Ovary (tissue), 9 donors: ENCODE measurements around the gene GIMAP8. TPM values are rescaled to one million over a fixed set of nuclear protein-coding genes. Genes with fewer than 3 reads are reported as not detected.
"Not testable (repeated sequence)": the region's sequence is repeated elsewhere in the genome, so short reads cannot be mapped to it uniquely, and the experiment has no call there.

Experiments
- DNase-seq, 5 donors: peaks; one replicate each; pipeline ENCODE4 v3.0.0-alpha.2; 2019 to 2020
- H3K27ac ChIP-seq, 2 donors: fragments of 200-600 bp; one replicate each; pipeline versions ENCODE4 v1.5.1 to v1.8.0; 2019 to 2022
- H3K27me3 ChIP-seq: fragments of 200-600 bp; one replicate; pipeline ENCODE4 v1.8.0; 2022
- H3K36me3 ChIP-seq: fragments of 200-600 bp; sonication (generic); one replicate; pipeline ENCODE4 v1.5.1; 2019
- H3K4me1 ChIP-seq: one replicate; pipeline ENCODE4 v1.8.1; 2013; ENCODE audit warnings: mild to moderate bottlenecking, moderate library complexity; ENCODE audit not compliant: insufficient read depth
- H3K4me3 ChIP-seq: fragments of 200-600 bp; sonication (generic); one replicate; pipeline ENCODE4 v1.5.1; 2017
- H3K9me3 ChIP-seq, 2 donors: fragments of 200-600 bp in 1 of 2; sonication (generic) in 1 of 2; one replicate each; pipeline versions ENCODE4 v1.5.1 to v1.8.1; 2013 to 2019; ENCODE audit warnings: mild to moderate bottlenecking in 1 of 2, moderate library complexity in 1 of 2
- EP300 ChIP-seq: sonication (generic); formaldehyde crosslinking; IDR thresholded peaks from one replicate; pipeline ENCODE4 v1.6.1; 2017; ENCODE audit warnings: antibody characterized with exemption
- POLR2A ChIP-seq: fragments of 450-650 bp; IDR thresholded peaks from one replicate; pipeline ENCODE4 v1.6.1; 2017; ENCODE audit warnings: antibody characterized with exemption, mild to moderate bottlenecking, moderate library complexity
- WGBS, 3 donors: extraction: QIAGEN DNeasy Blood & Tissue Kit in 1 of 3; methylation state at CpG; one replicate each; pipeline versions ENCODE4 v1.1.5 to v1.1.7; 2013 to 2017; 5-methylcytosine and 5-hydroxymethylcytosine counted together
- intact Hi-C, 4 donors: fragments of 100-400 bp; cut with DNase I; formaldehyde crosslinking; loops; one replicate each; pipeline versions ENCODE4 v1.11.0 to v1.15.1; 2022 to 2023
- polyA plus RNA-seq, 2 donors: library from polyadenylated mRNA; stranded (reverse); fragments of 200-250 nt in 1 of 2; fragments of 350-450 nt in 1 of 2; fragmentation: Illumina TruSeq in 1 of 2; extraction: RNeasy Lipid Tissue Mini Kit (QIAGEN cat#74804) in 1 of 2; gene quantifications; one replicate each; pipeline ENCODE4 v1.2.3, GENCODE V29; 2013 to 2014
- total RNA-seq, 7 donors: library from RNA; depleted of rRNA in 2 of 7; stranded (reverse); fragments of >200 nt in 2 of 7; fragmentation: NEBNext Ultra II Directional in 3 of 7; extraction: Animal tissue kit (Norgen Biotek cat#: 25700) in 3 of 7; gene quantifications; one replicate each; pipeline versions ENCODE4 v1.1.0 to v1.2.4, GENCODE V29; 2016 to 2023
- TF ChIP-seq, protein P1 (sequence below), 3 donors: fragments of 450-650 bp in 2 of 3; fragments of 200-600 bp in 1 of 3; IDR thresholded peaks; one replicate each; pipeline versions ENCODE4 v1.5.1 to v1.8.0; 2016 to 2022; ENCODE audit warnings: antibody characterized with exemption in 3 of 3, mild to moderate bottlenecking in 1 of 3
- donor health status: DM: no; HTN: no; CAD: no; lungs with moderate emphysema.
- donor health status: DM: no; HTN: no; CAD: no.
- donor health status: Bipolar disorder and iron deficiency.
- donor health status: DM: yes; HTN: yes; CAD: no.
- donor health status: DM: no; HTN: no; CAD: no.
- donor health status: DM: yes; HTN: yes; CAD: no.

Gene GIMAP8
- total and polyA plus RNA-seq, 9 donors, result 2.1 to 22.8 (median 6.9) TPM

DNA sequence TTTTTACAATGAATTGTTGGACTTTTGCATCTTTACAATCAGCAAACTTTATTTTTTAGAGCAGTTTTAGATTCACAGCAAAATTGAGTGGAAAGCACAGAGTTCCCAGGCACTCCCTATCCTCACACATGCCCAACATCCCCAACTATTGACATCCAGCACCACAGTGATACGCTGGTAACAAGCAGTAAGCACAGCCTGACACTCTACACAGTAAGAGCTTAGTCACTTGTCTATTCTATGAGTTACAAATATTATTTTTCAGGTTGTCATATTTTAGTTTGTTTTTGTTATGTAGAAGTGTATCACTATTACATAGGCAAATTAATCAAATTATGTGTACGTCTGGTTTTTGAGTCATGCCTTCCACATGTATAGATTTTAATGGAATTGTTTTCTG lies 37.2 kb downstream of the GIMAP8 start:
- 60 to 85% (median 81%) methylated on average over 2 of the region's 2 CpGs for WGBS, 3 donors
- no peaks in the 10 kb centered on the region for H3K27me3 ChIP-seq
- H3K4me3 ChIP-seq, result no peak overlapping the region
- no peaks in the 10 kb centered on the region for H3K36me3 ChIP-seq
- DNase-seq, result no peak
- TF ChIP-seq, protein P1, sequence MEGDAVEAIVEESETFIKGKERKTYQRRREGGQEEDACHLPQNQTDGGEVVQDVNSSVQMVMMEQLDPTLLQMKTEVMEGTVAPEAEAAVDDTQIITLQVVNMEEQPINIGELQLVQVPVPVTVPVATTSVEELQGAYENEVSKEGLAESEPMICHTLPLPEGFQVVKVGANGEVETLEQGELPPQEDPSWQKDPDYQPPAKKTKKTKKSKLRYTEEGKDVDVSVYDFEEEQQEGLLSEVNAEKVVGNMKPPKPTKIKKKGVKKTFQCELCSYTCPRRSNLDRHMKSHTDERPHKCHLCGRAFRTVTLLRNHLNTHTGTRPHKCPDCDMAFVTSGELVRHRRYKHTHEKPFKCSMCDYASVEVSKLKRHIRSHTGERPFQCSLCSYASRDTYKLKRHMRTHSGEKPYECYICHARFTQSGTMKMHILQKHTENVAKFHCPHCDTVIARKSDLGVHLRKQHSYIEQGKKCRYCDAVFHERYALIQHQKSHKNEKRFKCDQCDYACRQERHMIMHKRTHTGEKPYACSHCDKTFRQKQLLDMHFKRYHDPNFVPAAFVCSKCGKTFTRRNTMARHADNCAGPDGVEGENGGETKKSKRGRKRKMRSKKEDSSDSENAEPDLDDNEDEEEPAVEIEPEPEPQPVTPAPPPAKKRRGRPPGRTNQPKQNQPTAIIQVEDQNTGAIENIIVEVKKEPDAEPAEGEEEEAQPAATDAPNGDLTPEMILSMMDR (IDR thresholded peaks at IDR 0.05), result no peak
- TF ChIP-seq POLR2A (no peak), EP300 (no peak)
- no peak overlapping the region for H3K27ac ChIP-seq
- H3K9me3 ChIP-seq, result no peaks in the 10 kb centered on the region
- H3K4me1 ChIP-seq, result no peaks in the 10 kb centered on the region
- intact Hi-C loops, result no loop called here

DNA sequence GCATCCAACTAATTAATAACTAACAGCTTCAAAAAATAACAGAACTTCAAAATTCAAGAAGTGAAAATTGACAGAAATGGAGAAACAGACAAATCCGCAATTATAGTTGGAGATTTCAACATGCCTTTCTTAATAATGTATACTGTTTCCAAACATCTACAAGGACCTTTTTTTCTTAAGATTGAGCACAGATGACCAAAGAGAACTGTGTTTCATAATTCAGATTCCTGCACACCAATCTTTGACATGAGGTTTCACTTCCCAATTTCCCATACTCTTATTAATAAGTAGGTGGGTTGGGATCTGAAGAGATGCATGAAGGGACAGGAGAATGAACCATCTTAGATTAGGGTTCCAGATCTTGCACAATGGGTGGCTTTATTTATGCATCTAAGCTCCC lies 39.4 kb downstream of the GIMAP8 start:
- H3K9me3 ChIP-seq, result no peaks in the 10 kb centered on the region
- H3K27ac ChIP-seq, result no peak overlapping the region
- no peak for DNase-seq
- intact Hi-C loops, result no loop called here
- WGBS, 3 donors, result 85 to 93% (median 86%) methylated on average over 1 of the region's 1 CpG
- no peaks in the 10 kb centered on the region for H3K36me3 ChIP-seq
- H3K4me3 ChIP-seq, result no peak overlapping the region
- TF ChIP-seq EP300 (no peak), POLR2A (no peak)
- TF ChIP-seq, protein P1 (IDR thresholded peaks at IDR 0.05), result no peak
- H3K4me1 ChIP-seq, result no peaks in the 10 kb centered on the region
- no peaks in the 10 kb centered on the region for H3K27me3 ChIP-seq

DNA sequence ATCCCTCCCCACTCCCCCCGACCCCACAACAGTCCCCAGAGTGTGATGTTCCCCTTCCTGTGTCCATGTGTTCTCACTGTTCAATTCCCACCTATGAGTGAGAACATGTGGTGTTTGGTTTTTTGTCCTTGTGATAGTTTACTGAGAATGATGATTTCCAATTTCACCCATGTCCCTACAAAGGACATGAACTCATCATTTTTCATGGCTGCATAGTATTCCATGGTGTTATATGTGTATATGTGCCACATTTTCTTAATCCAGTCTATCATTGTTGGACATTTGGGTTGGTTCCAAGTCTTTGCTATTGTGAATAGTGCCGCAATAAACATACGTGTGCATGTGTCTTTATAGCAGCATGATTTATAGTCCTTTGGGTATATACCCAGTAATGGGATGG lies 43.0 kb downstream of the GIMAP8 start:
- not testable (repeated sequence) for H3K4me1 ChIP-seq

DNA sequence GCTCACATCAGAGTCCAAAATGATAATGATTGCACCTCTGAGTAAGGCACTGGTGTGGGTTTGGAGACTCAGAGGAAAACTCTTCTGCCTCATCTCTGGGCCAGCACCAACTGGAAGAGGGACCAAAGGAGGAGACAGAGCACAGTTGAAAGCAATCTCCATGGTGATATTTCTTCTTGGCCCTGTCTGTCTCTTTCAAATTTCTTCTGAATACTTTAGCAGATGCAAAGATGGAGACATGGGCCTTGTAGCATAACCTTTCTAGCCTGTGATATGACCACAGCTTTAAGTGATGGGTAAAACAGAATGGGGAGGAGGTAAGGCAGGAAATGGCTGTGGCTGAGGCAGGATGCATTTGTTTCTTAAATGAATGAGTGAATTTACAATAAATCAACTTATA lies 52.1 kb downstream of the GIMAP8 start:
- TF ChIP-seq POLR2A, result no peak
- TF ChIP-seq EP300, result no peak
- TF ChIP-seq, protein P1 (IDR thresholded peaks at IDR 0.05), result no peak
- H3K27ac ChIP-seq, result no peak overlapping the region
- intact Hi-C loops, result no loop called here

More for the DNA sequence above, 43.0 kb downstream of the GIMAP8 start:
- H3K36me3 ChIP-seq, H3K27ac ChIP-seq, H3K9me3 ChIP-seq, H3K27me3 ChIP-seq, intact Hi-C loops, H3K4me3 ChIP-seq, DNase-seq: not testable (repeated sequence)
- WGBS, 3 donors, result 61 to 85% (median 64%) methylated on average over 2 to 3 of the region's 3 CpGs

DNA sequence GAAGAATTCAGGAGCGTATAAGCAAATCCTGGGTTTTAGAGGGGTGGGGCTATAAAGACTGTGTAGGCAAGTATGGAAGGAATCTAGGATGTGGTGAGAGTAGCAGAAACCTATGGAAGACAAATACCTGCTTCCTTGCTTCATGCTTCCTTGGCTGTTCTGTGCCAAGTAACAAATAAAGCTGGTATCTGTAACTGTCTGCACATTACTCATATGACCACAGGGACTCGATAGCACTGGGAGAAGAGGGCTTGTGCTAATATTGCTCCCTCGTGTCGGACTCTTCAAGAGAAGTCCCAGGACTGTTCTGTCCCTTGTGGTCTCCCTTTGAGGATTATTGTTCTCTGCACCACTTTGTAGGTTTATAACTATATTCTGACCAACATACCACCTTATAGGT lies 52.7 kb downstream of the GIMAP8 start:
- no peak for DNase-seq
- TF ChIP-seq, protein P1 (IDR thresholded peaks at IDR 0.05), result no peak
- no peak for TF ChIP-seq EP300
- no peak for TF ChIP-seq POLR2A
- no peak overlapping the region for H3K27ac ChIP-seq

More for the DNA sequence above, 52.1 kb downstream of the GIMAP8 start:
- Histone ChIP-seq H3K27me3 (no peaks in the 10 kb centered on the region), H3K36me3 (no peaks in the 10 kb centered on the region), H3K4me3 (no peak overlapping the region), H3K4me1 (no peaks in the 10 kb centered on the region), H3K9me3 (no peaks in the 10 kb centered on the region)
- no peak for DNase-seq

More for the DNA sequence above, 52.7 kb downstream of the GIMAP8 start:
- no peaks in the 10 kb centered on the region for H3K4me1 ChIP-seq
- intact Hi-C loops, result no loop called here
- no peak overlapping the region for H3K4me3 ChIP-seq
- H3K36me3 ChIP-seq, result no peaks in the 10 kb centered on the region
- no peaks in the 10 kb centered on the region for H3K27me3 ChIP-seq
- 73 to 82% (median 75%) methylated on average over 4 of the region's 4 CpGs for WGBS, 3 donors
- no peaks in the 10 kb centered on the region for H3K9me3 ChIP-seq
